GM21360 (cell line): ENCODE data around the gene HELQ.
"Not testable (repeated sequence)": the region's sequence is repeated elsewhere in the genome, so short reads cannot be mapped to it uniquely, and the experiment has no call there.

Source experiments
- ATAC-seq: cut with Tn5 transposase; IDR thresholded peaks from one replicate; pipeline ENCODE4 v1.9.1; 2021; ENCODE audit warnings: mild to moderate bottlenecking, moderate library complexity; ENCODE audit not compliant: unreplicated experiment

The HELQ gene, protein sequence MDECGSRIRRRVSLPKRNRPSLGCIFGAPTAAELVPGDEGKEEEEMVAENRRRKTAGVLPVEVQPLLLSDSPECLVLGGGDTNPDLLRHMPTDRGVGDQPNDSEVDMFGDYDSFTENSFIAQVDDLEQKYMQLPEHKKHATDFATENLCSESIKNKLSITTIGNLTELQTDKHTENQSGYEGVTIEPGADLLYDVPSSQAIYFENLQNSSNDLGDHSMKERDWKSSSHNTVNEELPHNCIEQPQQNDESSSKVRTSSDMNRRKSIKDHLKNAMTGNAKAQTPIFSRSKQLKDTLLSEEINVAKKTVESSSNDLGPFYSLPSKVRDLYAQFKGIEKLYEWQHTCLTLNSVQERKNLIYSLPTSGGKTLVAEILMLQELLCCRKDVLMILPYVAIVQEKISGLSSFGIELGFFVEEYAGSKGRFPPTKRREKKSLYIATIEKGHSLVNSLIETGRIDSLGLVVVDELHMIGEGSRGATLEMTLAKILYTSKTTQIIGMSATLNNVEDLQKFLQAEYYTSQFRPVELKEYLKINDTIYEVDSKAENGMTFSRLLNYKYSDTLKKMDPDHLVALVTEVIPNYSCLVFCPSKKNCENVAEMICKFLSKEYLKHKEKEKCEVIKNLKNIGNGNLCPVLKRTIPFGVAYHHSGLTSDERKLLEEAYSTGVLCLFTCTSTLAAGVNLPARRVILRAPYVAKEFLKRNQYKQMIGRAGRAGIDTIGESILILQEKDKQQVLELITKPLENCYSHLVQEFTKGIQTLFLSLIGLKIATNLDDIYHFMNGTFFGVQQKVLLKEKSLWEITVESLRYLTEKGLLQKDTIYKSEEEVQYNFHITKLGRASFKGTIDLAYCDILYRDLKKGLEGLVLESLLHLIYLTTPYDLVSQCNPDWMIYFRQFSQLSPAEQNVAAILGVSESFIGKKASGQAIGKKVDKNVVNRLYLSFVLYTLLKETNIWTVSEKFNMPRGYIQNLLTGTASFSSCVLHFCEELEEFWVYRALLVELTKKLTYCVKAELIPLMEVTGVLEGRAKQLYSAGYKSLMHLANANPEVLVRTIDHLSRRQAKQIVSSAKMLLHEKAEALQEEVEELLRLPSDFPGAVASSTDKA

DNA sequence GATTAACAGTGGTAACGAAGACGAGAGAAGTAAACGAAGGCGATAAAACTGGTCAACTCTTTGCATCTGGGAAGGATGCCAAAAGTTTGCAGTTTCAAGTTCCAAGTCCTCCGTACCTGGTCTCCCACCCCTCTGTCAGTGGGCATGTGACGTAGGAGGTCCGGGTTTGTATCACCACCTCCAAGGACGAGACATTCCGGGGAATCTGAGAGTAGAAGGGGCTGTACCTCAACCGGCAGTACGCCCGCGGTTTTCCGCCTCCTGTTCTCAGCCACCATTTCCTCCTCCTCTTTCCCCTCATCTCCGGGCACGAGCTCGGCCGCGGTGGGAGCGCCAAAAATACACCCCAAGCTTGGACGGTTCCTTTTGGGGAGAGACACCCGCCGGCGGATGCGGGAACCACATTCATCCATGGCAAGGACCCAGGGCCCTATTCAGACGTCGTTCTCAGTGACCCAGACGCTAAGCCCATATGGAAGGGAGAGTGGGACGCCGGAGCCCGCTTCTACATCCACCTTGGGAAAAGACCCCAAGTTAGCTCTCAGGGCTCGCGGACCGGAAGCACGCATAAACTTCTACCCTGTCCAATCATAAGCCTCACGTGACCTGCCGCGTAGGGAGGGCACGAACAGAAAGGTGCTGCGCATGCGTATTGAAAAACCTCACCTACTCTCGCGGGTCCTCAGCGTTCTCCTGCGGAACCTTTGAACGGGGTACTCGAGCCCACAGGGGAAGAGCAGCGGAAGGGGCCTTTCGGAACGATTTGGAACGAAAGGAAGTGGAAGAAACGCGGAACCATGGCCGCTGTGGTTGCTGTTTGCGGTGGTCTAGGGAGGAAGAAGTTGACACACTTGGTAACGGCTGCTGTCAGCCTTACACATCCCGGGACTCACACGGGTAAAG, at the start of gene HELQ, which contains the start of gene MRPS18C:
HELQ (minus strand) TSS at position 543 of the 903 bp plus-strand sequence; CDS start at position 413, 130 bp downstream.
MRPS18C (plus strand) TSS at position 778 of the 903 bp plus-strand sequence; CDS start at position 798, 20 bp downstream.
- ATAC-seq: peak; percentile 93

DNA sequence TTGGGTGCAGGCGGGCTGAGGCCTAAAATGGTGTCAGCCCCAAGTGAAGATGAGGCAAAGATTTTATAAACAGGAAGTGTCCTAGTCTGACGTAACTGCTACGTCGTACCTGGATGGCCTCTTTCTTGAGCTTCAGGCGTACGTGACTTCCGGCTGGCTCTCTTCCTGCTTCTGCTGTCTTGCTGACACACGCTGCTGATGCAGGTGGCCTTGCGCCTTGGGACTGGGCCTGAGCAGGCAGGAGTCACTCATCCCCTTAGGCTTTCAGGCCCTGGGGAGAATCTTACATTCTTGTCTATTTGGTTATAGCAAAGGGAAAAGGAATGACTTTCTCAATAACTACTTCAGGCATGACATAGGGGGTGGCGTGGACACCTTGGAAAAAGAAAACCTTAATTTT, 49.4 kb upstream of the HELQ start:
- no peak for ATAC-seq

DNA sequence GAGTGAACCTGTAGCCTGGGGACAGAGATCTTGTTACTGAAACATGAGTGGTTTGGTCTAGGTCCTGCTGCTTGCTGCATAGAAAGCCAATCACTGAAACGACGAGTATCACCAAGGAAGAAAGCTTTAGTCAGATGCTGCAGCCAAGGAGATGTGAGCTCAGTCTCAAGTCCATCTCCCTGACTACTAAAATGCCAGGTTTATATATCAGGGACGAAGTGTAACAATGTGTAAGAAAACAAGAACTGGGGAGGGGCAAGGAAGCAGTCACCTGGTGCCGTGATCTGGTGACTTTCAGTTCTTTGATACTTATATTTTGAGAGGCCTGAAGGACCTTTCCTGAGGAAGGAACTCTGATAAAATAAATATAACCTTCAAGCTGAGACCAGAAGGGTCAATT, 48.9 kb upstream of the HELQ start:
- ATAC-seq: no peak

DNA sequence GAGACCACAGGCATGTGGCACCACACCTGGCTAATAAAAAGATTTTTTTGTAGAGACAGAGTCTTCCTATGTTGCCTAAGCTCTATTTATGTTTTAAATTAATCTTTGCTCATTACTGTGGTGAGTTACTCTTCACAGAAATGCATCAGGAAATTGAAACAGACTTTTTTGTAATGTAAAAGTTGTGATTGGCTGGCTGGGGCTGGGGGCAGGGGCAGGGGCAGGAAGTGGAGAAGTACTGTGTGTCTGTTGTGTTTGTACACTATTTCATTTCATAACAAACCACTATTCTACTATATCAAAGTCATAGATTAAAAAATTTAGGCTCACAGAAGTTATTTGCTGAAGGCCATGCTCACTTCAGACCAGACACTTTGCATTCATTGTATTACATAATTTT, 48.4 kb upstream of the HELQ start:
- no peak for ATAC-seq

DNA sequence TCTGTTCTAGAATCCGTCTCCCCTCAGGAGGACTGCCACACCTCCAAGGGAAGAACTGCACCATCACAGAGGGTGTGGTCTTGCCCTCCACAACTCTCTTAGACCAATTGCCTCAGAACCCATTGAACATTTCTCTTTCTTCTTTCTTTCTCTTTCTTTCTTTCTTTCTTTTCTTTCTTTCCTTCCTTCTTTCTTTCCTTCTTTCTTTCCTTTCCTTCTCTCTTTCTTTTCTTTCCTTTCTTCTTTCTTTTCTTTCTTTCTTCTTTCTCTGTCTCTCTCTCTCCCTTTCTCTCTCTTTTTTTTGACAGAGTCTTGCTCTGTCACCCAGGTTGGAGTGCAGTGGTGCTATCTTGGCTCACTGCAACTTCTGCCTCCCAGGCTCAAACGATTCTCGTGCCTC, 46.0 kb upstream of the HELQ start:
- ATAC-seq: not testable (repeated sequence)

DNA sequence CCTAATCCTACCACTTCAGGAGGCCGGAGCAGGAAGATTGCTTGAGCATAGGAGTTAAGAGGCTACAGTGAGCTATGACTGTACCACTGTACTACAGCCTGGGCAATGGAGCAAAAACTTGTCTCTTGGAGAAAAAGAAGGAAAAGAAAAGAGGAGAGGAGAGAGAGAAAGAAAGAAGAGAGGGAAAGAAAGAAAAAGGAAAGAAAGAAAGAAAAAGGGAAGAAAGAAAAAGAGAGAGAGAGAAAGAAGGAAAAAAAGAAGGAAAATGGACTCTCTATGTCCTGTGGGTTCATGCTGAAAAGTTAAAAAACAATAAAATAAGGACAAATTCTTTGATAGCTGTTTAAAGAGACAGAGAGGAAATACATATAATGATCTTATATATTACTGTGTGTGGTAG, 42.6 kb upstream of the HELQ start:
- ATAC-seq: no peak

DNA sequence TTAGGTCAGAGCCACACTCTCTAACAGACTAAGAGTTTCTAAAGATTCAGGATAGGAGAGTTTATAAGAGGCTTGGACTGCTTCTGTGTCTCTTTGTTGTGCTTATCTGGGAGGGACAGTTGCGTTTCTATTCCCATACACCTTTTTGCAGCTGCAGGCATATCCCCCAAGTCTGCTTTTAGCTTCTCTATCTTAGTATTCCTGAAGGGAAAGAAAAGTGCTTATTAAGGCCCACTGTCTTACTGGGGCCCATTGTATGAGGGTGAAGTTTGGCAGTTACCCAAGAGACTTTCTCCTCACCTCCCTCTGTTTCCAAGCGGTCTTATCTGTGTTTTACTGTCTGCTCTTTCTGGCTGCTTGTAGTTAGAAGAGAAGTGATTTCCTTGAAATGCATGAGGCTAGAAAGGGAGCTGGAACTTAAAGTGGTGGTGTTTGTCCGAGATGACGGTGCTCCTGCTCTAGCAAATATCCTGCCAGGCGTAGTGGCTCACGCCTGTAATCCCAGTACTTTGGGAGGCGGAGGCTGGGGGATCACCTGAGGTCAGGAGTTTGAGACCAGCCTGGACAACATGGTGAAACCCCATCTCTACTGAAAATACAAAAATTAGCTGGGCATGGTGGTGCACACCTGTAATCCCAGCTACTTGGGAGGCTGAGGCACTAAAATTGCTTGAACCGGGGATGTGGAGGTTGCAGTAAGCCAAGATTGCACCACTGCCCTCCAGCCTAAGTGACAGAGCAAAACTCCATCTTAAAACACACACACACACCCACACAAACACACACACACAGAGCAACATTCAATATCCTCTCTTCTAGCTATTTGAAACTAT, 40.7 kb upstream of the HELQ start:
- ATAC-seq: not testable (repeated sequence)

DNA sequence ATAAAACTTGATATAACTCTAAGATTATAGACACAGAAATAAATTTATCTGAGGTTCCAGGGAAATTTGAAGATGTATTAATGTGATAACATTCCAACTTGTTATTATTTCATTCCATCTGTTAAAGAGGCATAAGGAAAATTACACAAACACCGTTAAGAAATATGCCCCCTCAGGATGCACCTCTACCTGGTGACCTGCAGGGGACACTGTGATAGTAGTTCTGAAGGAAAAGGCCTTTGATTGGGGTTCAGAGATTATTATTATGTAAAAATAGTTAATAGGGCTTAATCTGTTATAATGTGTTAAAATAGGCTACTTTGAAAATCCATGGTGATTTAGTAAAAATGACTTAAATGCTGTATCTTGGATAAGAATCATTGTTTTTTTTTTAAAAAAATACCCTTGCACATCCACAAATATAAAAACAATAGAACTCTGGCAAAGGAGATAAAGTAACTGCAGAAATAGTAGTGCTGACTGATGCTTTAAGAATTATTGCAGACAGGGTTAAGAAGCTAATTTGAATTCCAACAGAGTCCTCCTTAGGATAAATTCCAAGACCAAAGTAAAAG, 35.3 kb upstream of the HELQ start:
- ATAC-seq: no peak

DNA sequence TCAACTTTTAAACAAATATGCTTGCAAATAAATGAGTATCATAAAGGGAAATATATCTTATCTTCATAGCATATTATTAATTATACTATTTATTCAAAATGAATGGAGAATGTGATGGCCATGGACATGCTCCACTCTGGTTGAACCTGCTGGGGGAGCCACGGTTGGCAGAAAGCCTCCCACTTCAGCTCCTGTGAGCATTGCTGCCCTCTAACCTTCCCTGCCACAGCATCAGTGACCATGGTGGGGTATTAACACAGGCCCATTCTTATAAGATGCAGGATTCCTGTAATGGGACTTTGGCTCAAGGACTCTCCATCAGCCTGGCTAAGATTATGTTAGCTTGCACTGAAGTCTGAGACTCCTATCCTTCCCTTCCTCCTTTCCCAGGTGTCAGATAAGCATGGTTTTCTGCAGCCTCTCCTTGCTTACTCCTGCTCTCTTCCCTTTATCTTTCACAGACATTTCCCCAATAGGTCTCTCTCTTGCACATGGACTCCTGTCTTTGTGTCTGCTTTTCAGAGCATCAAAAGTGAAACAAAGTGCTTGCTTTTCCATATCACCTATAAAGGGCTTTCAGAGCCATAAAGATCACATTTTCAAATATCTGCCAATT, 34.2 kb upstream of the HELQ start:
- no peak for ATAC-seq

DNA sequence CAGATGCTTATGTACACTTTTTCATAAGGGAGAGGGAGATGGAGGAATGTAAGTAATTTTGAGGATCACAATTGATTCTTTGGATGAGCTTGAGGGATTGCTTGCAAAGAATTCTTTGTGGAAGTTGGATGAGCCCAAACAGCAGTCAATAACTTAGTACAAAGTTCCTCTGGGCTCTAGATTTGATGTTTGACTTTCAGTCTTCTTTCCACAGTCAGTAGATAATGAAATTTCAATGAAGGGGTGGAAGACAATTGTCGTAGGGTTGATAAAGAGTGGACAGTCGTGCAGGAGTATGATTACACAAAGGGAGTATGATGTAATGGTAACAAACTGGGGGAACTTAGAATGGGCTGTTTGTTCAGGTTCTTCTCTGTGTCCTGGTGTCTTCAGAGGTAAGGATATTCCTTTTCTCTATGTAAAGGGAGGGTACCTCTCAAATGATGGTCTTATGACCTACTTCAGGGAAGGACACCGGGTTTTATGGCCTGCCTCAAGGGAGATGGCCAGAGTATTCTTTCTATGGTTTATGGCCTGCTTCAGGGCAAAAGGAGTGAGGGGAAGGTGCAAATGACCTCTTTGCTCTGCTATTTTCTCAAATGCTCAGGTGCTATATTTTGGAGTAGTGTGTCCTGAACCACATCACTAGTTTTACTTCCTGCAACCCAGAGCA, 31.0 kb upstream of the HELQ start:
- no peak for ATAC-seq

DNA sequence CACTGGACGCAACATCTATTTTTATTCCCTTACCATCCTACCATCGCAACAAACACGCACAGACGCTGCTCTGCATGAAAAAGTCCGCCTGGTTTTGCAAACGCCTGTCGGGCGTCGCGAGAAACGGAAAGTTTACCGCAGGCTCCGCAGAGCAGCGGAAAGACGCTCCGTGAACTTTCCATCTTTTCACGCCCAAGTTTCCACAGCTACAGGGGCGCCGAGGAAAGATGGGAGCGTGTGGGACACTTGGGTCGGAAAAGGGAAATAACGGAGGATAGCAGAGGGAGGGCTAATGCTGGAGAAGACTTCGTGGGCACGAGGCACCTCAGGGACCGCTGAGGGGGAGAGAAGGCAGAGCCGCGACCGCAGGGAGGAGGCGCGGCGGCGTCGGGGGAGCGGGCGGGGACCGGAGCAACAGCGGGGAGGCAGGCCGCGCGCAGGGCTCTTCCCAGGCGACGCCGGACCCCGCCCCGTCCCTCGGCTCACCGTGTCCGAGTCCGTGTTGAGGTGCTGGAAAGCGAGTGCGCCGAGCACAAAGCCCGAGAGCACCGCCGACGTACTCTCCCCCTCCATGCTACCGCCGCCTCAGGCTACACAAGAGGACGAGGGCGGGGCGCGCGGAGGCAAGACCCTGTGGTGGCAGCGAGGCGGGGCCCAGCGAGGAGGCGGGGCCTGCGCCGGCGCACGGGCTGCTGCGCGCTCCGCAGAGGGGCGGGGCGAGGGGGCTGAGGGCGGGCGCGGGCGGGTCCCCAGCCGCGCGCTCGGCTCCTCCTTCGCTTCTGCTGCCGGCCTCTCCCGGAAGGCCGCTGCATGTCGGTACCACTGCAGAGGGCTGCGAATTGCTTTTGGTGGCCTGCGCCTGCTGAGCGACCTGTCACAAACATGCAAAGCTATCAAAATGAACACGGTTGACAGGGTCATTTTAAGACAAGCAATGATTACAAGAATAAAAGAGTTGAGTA, 29.2 kb upstream of the HELQ start, which contains the start of gene ABRAXAS1:
ABRAXAS1 (minus strand) TSS at position 601 of the 962 bp plus-strand sequence; CDS start at position 573, 28 bp downstream.
- peak; percentile 97 for ATAC-seq

DNA sequence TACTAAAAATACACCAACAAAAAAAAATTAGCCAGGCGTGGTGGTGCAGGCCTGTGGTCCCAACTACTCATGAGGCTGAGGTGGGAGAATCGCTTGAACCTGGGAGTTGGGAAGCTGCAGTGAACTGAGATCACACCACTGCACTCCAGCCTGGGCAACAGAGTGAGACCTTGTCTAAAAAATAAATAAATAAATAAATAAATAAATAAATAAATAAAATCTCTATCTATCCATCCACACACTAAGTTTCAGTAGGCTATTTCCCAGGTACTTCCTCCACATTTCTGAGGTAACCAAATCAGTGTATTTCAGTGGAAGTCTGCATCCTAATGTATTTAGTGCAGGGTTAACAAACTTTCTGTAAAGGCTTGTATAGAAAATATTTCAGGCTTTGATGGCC, 18.3 kb upstream of the HELQ start:
- ATAC-seq: no peak

DNA sequence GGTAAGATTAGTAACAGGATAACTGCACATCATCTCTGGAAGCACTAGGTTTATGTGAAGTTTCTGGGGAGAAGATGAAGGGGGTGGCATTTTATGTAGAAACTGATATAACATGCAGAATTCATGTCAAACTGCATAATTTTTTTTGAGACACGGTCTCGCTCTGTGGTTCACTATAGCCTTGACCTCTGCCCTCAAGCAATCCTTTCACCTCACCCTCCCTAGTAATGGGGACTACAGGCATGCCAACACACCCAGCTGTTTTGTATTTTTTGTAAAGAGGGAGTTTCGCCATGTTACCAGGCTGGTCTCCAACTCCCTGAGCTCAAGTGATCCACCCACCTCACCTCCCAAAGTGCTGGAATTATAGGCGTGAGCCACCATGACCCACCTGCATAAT, 17.8 kb upstream of the HELQ start:
- ATAC-seq: no peak

DNA sequence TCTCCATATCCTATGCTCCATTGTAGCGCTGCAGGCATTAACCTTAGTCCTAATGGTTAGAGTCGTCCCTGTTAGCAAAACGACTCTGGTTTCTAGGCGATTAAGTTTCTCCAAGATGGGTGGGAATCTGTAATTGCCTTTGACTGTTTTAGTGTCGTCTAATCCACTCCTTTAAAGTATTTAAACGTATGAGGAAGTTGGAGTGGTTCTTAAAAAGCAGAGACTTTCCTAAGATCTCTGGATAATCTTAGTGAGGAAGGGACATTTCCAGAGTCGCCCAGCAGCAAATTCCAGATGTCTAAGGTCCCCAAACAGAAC, 520 bp upstream of the HELQ start:
- no peak for ATAC-seq

DNA sequence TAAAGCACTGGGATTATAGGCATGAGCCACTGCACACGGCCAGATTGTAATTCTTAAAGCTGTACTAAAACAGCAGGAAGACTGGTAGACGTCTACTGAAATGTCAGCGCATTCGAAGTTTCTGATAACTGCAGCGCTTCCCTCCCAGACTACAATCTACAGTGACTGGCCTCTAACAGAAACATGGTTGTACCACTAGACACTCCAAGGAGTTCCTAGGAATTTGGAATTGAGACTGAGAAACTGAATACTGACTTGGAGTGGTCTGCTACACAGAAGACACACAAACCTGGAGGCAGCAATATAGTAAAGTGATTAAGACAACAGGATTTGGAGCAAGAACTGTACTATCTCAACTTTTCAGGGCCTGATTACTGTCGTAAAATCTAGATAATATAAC, 937 bp downstream of the HELQ start:
- ATAC-seq: no peak

DNA sequence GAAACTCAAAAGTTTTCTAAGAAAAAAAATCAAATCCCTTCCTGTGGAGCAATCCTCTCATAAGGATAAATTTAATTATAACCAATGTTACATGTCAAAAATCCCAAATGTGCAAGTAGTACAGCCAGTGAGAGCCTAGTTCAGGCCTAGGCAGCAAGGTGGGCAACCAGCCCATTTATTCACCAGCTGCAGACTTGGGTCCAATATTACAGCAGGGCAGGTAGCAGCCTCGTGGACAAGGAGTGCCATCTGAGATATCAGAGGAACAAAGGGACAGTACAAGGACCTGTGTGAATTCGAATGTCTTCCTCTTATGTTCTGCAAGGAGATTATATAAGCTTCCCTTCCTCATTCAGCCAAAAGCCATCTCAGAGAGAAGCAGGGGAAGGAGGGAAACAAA, 6.6 kb downstream of the HELQ start:
- no peak for ATAC-seq

DNA sequence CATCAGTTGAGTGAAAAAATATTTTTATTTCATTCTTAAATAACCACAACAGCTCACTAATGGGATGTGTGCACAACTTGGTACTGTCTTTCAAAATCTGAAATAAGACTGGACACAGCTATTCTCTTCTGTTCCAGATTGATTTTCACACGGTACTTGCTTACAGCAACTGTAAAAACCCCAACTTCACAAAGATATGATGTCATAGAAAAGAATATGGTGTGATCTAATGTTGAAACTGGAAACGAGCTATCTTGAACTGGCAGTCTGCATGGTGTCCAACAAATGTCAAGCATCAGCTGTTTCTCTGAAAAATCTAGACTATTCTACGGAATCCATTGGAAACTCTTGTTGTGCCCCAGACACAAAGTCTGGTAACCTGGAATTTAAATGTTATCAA, 14.7 kb downstream of the HELQ start:
- ATAC-seq: peak; percentile 73
